GM19240 (cell line): Measurements from ENCODE around the gene CERS5.

Experiments used
- DNase-seq: peaks from one replicate; pipeline ENCODE4 v3.0.0; 2011; ENCODE audit warnings: low spot score; ENCODE audit not compliant: insufficient read length

The CERS5 gene, protein sequence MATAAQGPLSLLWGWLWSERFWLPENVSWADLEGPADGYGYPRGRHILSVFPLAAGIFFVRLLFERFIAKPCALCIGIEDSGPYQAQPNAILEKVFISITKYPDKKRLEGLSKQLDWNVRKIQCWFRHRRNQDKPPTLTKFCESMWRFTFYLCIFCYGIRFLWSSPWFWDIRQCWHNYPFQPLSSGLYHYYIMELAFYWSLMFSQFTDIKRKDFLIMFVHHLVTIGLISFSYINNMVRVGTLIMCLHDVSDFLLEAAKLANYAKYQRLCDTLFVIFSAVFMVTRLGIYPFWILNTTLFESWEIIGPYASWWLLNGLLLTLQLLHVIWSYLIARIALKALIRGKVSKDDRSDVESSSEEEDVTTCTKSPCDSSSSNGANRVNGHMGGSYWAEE

DNA sequence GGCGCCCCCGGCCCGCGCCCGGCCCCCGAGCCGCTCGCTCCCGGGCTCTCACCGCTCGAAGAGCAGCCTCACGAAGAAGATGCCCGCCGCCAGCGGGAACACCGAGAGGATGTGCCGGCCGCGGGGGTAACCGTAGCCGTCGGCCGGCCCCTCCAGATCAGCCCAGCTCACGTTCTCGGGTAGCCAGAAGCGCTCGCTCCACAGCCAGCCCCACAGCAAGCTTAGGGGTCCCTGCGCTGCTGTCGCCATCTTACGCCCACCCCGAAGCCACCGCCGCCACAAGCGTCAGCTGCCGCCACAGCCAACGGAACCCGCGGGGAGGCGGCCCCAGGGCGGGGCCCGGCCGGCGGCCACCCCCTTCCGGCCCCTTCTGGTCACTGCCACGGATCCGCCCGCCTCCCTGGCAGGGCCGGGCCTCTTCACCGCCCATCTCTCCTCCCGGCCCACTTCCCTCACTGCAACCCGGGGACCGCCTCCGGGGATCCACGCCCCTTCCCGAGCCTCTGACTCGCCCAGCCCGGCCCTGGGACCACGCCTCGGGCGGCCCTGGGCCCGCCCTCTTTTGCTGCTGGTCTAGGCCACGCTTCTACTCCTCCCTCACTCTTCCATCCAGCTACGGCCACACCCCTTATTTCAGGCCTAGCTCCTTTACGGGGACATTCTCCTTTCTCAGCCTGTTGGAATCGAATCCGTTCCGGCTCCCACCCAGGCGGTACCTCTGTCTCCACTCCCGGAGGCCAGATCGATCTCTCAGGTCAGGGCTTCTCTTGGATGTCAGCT lies at the start of gene CERS5:
CERS5 (minus strand) TSS at position 321 of the 780 bp plus-strand sequence; CDS start at position 249, 72 bp downstream.
- peak; percentile 92 for DNase-seq

DNA sequence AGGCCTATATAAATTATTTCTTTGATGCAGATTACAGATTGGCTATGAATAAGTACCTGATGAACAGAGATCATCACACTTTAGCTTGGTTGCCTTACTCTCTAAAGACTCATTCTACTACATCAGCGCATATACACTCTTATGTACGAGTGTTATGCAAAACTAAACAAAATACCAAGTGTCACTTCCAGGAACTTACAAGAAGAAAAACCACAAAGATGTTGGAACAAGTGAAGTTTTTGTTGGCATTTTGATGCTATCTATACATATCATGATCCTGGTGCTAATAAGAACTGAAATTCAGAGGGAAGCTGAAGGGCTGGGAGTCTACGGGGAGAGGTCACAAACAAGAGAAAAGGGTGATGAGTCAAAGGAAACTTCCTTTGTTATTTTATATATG lies 47.9 kb upstream of the CERS5 start:
- no peak for DNase-seq

DNA sequence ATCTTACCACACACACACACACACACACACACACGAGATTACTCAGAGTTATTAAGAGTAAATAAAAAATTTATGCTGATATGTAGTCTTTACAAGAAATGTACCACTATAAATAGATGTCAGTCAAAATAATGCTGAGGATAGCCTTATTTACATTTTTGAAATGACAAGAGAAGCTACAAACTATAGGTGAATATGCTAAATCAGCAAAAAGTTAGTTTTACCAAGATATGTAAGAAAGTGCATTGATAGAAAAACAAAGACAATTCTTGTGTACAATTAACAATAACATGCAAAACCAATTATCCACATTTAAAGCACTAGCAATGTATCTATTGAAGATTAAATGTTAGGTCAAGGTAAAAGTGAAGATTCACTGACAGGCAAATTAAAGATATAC lies 46.8 kb upstream of the CERS5 start:
- no peak for DNase-seq

DNA sequence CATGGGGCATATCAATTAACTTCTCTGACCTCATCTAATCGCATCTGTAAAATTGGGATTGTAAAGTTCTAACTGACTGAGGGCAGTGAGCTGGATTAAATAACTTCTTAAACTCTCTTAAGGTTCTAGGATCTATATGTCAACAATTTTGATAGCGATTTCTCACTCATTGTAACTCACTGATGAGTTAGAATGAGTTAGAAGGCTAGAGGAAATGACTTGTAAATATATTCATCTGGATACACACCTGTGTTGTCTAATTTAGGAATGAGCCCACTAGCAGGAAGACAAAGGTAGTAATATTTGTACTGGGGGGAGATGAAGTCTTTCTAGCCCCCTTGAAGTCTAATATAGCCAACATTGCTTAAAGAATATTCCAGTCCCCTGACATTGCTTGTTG lies 46.3 kb upstream of the CERS5 start:
- no peak for DNase-seq

DNA sequence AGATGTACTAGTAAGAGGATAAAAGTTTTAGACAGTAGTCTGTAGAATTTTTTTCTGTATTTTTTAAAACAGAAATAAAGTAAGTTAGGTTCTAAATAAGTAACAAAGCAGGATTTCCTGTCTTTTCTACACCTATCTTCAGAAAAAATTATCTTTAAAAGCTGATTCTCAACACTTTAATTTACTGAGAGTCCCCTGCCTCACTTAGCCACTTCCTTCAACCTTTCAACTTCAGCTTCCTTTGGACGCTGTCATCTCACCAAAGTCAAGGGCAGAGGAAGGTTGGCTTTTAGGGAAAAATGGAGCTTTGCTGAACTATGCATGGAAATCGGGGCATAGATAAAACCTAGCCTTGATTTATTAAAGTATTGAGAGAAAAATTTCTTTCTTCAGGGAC lies 44.9 kb upstream of the CERS5 start:
- DNase-seq: no peak

DNA sequence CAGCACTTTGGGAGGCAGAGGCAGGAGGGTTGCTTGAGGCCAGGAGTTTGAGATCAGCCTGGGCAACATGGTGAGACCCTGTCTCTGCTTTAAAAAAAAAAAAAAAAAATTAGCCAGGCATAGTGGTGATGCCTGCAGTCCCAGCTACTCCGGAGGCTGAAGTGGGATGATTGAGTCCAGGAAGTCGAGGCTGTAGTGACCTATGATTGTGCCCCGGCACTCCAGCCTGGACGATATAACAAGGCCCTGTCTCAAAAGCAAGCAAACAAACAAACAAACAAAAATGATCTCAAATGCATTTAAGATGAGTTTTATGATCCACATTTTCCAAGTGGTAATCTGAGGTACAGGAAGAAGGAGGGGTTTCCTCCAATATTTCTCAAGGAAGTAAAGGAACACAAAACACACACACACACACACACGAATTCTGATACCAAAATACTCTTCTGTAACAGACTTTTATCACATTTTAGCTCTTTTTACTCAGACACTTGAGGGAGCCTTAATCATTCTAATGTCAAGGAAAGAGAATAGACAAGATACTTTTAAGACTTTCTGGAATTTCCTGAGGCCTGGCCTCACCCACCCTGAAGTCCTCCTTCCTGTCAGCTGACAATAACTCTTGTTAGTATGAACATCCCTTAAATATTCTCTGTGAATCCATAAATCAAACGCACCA lies 44.4 kb upstream of the CERS5 start:
- DNase-seq: no peak

DNA sequence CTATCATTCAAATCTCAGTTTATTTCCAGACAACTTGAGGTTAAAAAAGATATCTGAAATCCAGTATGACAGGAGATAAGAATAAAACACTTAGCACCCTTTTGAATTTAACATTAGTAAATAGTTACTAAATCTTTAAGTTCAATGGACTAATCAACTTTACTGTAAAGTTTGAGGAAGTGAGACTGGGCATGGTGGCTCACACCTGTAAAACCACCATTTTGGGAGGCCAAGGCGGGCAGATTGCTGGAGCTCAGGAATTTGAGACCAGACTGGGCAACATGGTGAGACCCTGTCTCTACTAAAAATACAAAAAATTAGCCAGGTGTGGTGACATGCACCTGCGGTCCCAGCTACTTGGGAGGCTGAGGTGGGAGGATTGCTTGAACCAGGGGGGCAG lies 40.3 kb upstream of the CERS5 start:
- DNase-seq: no peak

DNA sequence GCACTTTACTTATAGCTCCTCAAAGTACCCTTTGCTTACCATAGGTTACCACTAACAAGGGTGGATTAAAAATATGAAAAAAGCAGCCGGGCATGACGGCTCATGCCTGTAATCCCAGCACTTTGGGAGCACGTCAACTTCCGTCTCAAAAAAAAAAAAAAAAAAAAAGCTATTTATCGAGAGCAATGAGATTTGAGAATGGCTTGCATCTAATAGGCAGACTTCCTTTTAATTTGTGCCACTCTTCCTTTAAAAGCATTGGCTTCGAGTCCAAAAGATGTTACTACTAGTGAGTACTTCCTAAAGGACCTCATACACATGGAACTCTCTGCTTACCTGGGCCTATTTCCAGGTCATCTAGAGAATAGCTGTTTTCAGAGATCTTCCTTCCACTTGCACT lies 38.5 kb upstream of the CERS5 start:
- DNase-seq: no peak

DNA sequence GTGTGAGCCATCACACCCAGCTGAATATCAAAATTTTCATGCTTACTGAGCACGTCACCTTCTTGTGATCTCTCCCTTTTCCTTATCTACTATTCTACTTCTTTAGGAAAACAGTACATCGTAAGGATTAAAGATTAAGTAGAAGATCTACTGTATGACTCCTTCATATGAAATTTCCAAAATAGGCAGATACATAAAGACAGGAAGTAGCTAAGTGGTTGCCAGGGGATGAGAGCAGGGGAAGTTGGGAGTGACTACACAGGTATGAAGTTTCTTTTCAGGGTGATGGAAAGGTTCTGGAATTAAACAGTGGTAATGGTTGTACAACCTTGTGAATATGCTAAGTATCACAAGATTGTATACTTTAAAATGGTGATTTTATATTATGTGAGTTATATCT lies 36.5 kb upstream of the CERS5 start:
- no peak for DNase-seq

DNA sequence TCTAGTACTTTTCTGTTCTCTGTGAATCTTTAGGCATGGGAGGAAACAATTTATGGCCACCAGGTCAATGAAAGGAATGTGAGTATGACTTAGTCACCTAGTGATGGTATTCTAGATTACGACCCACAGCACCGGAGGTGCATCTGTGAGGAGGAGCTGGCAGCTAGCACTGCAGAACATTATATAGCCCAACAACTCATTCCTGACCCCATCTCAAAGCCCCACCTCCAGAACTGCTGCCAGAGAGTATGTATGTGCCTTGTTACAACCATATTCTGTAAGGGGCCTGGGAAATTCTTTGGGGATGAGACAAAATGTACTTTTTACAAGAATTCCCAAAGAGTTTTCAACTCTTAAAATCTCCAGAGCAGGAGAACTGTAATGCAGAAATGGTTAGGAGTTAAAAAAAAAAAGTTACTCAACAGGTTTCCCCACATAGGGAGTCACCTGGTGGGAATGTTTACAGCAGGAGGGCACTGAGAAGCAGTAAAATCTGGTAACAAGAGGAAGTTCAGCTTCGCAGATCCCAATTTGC lies 34.9 kb upstream of the CERS5 start:
- no peak for DNase-seq

DNA sequence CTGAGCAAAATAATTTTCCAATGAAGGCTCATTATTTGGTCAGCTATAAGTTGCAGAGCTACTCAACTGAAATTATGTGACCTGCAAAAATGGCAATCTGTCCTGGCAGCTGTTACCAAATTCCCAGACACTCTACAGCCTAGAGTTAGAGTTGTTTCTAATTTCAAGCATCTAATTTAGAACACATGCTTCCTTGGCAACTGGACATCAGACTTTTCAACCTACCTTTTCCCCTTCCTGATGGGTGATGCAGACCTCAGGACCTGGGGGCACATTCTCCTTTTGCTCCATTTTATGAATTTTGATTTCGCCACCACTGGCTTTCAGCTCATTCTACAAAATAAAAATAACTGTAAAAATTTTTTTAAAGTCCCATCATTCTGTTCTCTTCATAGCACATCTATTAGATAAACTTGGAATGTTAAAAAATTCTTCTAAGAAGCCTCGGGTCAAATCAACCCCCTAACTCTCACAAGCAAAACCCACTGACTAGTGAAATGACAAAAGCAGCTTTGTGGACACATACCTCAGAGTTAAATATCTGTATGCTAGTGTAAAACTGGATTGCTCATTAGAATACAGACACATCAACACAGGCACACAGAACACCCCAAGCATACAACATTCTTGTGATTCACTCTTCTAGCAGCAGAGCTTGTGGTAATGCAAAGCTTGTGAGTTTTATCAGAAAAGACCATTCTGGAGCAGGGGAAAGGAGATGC lies 33.5 kb upstream of the CERS5 start:
- no peak for DNase-seq

DNA sequence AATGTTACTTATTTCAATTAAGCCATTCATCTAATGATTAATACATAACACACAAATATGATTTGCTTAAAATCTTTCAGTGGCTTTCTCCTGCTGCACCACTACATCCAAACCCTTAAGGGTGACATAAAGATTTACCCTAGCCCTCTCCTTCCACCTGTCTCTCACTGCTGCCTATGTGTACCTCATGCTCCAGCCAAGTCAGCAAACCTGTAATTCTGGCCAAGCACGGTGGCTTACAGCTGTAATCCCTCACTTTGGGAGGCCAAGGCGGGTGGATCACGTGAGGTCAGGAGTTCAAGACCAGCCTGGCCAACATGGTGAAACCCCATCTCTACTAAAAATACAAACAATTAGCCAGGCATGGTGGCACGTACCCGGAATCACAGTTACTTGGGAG lies 31.7 kb upstream of the CERS5 start:
- DNase-seq: no peak

DNA sequence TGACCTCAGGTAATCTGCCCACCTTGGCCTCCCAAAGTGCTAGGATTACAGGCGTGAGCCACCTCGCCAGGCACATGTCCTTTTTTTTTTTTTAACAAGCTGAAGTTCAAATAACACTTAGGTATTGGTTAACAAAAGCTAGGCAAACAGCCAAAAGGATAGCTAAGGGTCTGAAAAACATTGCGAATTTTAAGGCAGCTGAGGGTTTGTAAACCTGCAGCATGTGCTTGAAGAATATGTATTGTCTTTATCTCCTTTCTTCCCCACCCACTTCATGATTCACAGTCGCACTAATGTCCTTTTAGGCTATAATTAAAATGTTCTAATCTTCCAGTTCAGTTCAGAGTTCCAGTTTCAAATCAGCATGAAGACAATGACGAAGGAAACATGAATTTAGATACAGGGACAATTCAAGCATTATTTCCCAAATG lies 30.1 kb upstream of the CERS5 start:
- no peak for DNase-seq

DNA sequence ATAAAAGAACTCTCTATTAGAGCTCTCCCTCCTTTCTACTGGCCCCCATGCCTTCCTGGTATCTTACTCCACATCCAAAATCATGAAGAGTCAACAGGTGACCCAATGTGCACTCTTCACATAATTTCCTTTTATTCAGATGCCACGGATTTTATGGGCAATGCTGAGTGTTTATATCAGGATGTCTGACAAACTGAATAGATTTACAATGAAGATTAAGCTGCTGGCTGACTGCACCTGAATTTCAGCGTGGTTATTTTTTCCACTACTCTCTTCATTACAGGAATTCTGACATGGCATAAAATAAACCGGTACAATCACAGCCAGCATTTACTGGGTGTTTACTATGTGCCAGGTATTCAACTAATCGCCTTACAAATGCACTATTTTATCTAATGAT lies 29.4 kb upstream of the CERS5 start:
- no peak for DNase-seq

DNA sequence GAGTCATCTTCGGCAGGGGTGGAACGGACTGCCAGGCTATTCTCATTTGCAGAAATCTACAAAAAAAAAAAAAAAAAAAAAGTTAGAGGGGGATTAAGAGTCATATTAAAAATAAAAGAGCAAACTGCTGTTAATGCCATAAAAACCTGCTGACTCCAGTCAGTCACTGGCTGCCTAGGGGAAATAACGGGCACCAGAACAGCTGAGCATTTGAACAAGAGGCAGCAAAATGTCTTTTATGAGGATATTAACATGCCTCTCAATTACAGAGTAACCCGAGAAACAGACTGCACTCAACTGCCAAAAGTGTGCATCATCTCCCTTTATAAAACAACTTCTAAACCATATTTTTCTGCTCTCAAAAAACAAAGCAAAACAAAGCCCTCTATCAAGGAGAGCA lies 28.7 kb upstream of the CERS5 start:
- DNase-seq: no peak

DNA sequence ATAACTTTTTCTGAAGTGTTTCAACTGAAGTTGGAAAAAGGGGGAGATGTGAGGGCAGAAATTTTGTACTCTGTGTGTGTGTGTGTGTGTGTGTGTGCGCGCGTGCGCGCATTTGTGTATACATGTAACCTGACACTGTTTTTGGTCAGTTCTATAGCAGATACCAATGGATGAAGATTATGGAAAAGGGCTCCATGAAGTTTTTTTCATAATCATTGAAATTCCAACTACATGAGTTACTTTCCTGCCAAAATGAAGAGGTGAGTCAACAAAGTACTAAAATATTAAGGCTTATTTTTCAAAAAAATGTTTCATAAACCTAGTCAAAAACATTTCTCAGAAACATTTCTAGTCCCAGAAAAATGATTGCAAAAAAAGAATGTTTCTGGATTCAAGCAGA lies 25.7 kb upstream of the CERS5 start:
- DNase-seq: no peak

DNA sequence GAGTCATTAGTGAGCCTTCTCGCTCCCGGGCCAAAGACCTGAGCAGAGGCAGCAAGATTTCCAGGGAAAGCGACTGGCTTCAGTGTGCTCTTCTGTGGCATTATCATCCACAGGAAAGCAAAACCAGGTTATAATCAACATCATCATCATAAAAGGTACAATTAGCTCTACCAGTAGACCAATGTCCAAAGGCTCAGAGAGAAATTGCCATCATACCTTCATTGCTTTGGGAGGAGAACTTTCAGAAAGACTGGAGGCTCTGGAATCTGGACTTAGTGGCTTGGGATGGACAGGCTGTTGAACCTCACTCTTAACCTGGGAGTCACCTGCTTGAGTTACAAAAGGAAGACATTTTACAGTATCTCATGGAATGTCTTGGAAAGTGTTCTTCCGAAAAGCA lies 25.1 kb upstream of the CERS5 start:
- DNase-seq: no peak

DNA sequence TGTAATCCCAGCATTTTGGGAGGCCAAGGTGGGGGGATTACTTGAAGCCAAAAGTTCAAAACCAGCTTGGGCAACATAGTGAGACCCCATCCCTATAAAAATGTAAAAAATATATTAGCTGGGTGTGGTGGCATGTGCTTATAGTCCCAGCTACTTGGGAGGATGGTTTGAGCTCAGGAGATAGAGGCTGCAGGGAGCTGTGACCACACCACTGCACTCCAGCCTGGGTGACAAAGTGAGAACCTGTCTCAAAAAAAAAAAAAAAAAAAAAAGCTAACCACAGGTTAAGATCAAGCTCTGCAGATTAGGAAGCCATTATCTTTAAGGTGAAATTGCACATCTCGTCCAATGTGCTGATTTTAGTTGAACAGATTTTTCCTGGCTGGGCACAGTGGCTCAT lies 23.7 kb upstream of the CERS5 start:
- no peak for DNase-seq

DNA sequence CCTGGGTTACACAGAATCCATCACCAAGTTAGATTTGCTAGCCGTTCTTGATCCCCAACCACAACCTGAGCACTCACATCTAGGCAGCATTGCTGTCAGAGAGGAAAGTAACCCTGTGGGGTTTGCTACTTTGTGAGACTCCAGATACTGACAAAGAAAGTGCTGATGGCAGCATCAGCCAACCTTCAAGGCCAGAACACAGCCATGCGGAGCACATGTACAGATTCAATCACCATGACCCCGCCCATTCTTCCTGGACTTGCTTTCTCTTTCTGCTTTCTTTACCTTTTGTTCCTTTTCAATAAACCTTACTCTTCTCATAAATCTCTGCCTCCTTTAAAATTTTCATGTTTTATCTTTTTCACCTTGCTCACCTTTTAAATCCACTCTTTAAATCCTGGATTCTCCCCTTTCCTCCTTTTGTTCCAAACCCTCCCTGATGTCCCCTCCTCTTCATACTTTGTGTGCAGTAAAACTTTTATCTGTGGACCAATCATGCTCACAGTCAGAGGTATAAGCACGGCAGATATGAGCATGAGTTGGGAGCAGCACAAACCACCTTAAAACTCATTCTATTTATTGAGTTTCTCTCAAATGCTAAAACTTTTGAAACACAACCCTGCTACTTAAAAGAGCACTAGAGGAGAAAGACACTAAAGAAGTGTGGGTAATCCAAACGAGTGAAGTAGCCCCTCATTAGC lies 21.9 kb upstream of the CERS5 start:
- DNase-seq: no peak

DNA sequence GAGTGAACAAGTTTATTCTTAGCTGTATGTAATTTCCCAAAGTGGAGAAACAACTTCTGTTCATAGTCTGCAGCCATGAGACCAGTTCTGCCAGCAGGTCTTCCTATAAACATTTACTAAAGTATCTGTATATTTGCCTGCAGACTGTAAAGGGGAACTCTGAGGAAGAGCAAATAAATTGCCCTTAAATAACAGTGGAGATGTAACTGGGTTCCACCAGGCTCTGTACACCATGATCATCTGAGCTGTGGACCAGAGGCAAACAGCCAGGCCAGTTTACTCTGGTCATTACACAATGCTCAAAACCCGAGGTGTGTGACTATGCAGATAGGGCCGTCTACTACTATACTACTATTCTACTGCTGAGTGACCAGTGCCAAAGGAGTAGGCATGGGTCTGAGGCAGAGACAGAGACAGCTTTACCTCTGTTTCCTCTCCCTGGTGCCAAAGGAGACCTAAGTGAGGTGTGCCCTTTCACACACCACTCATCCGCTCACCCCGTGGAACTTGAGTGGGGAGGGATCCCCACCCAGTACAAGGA lies 21.1 kb upstream of the CERS5 start:
- DNase-seq: no peak
